ENCODE data around the gene BLTP3A. TPM values are rescaled to one million over a fixed set of nuclear protein-coding genes. Genes with fewer than 3 reads are reported as not detected.
A peak's percentile ranks its signal among the peaks of the same experiment; 100 is the strongest.
"Not testable (repeated sequence)": the region's sequence is repeated elsewhere in the genome, so short reads cannot be mapped to it uniquely, and the experiment has no call there.

The BLTP3A gene
- total and polyA plus RNA-seq, 9 donors = 7.8 to 14.0 (median 11.4) TPM

- no CpG with 5 or more reads among the region's 5 CpGs for WGBS (ENCODE audit: insufficient coverage)
- H3K36me3 ChIP-seq (ENCODE audit: control insufficient read depth, insufficient read depth, low read length) = no peaks in the 10 kb centered on the region
- no peak for DNase-seq
- peaks cover 12% of the 10 kb centered on the region for H3K4me1 ChIP-seq (ENCODE audit: control insufficient read depth, insufficient read depth, low read length)
- H3K27ac ChIP-seq (ENCODE audit: low read length) = no peak overlapping the region
- H3K27me3 ChIP-seq (ENCODE audit: control insufficient read depth, insufficient read depth, low read length) = no peaks in the 10 kb centered on the region
- H3K4me3 ChIP-seq (ENCODE audit: low read length) = no peak overlapping the region
- peaks cover 4% of the 10 kb centered on the region for H3K9me3 ChIP-seq (replicated peaks; ENCODE audit: control insufficient read depth, low read depth, low read length)
These were observed 3.8 kb upstream of the BLTP3A start for GRCh38 chr6:34788111-34788510.

GRCh38 chr6:34791164-34791700, 651 bp upstream of the BLTP3A start:
- DNase-seq = peak; percentile 58
- Histone ChIP-seq H3K9me3 (replicated peaks; ENCODE audit: control insufficient read depth, low read depth, low read length) (peaks cover 4% of the 10 kb centered on the region), H3K36me3 (ENCODE audit: control insufficient read depth, insufficient read depth, low read length) (no peaks in the 10 kb centered on the region), H3K4me1 (ENCODE audit: control insufficient read depth, insufficient read depth, low read length) (peaks cover 15% of the 10 kb centered on the region), H3K27me3 (ENCODE audit: control insufficient read depth, insufficient read depth, low read length) (no peaks in the 10 kb centered on the region), H3K4me3 (ENCODE audit: low read length) (peak overlapping the region; percentile 63), H3K27ac (ENCODE audit: low read length) (peak overlapping the region; percentile 91)
- WGBS (ENCODE audit: insufficient coverage) = 10% methylated on average over 10 of the region's 19 CpGs

GRCh38 chr6:34792605-34793500, 970 bp downstream of the BLTP3A start:
- Histone ChIP-seq H3K4me3 (ENCODE audit: low read length) (peak overlapping the region; percentile 80), H3K4me1 (ENCODE audit: control insufficient read depth, insufficient read depth, low read length) (peaks cover 15% of the 10 kb centered on the region), H3K27ac (ENCODE audit: low read length) (peak overlapping the region; percentile 90), H3K36me3 (ENCODE audit: control insufficient read depth, insufficient read depth, low read length) (no peaks in the 10 kb centered on the region), H3K9me3 (replicated peaks; ENCODE audit: control insufficient read depth, low read depth, low read length) (peaks cover 4% of the 10 kb centered on the region), H3K27me3 (ENCODE audit: control insufficient read depth, insufficient read depth, low read length) (no peaks in the 10 kb centered on the region)
- DNase-seq = peak; percentile 56
- 9% methylated on average over 16 of the region's 20 CpGs for WGBS (ENCODE audit: insufficient coverage)

GRCh38 chr6:34793877-34794276, 2.0 kb downstream of the BLTP3A start:
- H3K9me3 ChIP-seq (replicated peaks; ENCODE audit: control insufficient read depth, low read depth, low read length) = no peaks in the 10 kb centered on the region
- H3K4me3 ChIP-seq (ENCODE audit: low read length) = no peak overlapping the region
- no peak for DNase-seq
- no peaks in the 10 kb centered on the region for H3K27me3 ChIP-seq (ENCODE audit: control insufficient read depth, insufficient read depth, low read length)
- no peak overlapping the region for H3K27ac ChIP-seq (ENCODE audit: low read length)
- 88% methylated on average over 5 of the region's 6 CpGs for WGBS (ENCODE audit: insufficient coverage)
- H3K4me1 ChIP-seq (ENCODE audit: control insufficient read depth, insufficient read depth, low read length) = peaks cover 15% of the 10 kb centered on the region
- H3K36me3 ChIP-seq (ENCODE audit: control insufficient read depth, insufficient read depth, low read length) = no peaks in the 10 kb centered on the region

- no CpG with 5 or more reads among the region's 2 CpGs for WGBS (ENCODE audit: insufficient coverage)
- DNase-seq = no peak
- Histone ChIP-seq H3K27ac (ENCODE audit: low read length) (no peak overlapping the region), H3K36me3 (ENCODE audit: control insufficient read depth, insufficient read depth, low read length) (no peaks in the 10 kb centered on the region), H3K27me3 (ENCODE audit: control insufficient read depth, insufficient read depth, low read length) (no peaks in the 10 kb centered on the region), H3K4me1 (ENCODE audit: control insufficient read depth, insufficient read depth, low read length) (peaks cover 12% of the 10 kb centered on the region), H3K4me3 (ENCODE audit: low read length) (no peak overlapping the region), H3K9me3 (replicated peaks; ENCODE audit: control insufficient read depth, low read depth, low read length) (no peaks in the 10 kb centered on the region)
These were observed 4.0 kb downstream of the BLTP3A start for GRCh38 chr6:34795836-34796425.

GRCh38 chr6:34798057-34798456, 6.2 kb downstream of the BLTP3A start:
- no peak for DNase-seq
- no CpG with 5 or more reads among the region's 3 CpGs for WGBS (ENCODE audit: insufficient coverage)

GRCh38 chr6:34799547-34799946, 7.7 kb downstream of the BLTP3A start:
- no CpG with 5 or more reads among the region's 3 CpGs for WGBS (ENCODE audit: insufficient coverage)
- no peak overlapping the region for H3K4me3 ChIP-seq (ENCODE audit: low read length)

More at GRCh38 chr6:34798057-34798456, 6.2 kb downstream of the BLTP3A start:
- Histone ChIP-seq H3K4me1 (ENCODE audit: control insufficient read depth, insufficient read depth, low read length) (peaks cover 4% of the 10 kb centered on the region), H3K27ac (ENCODE audit: low read length) (no peak overlapping the region), H3K9me3 (replicated peaks; ENCODE audit: control insufficient read depth, low read depth, low read length) (no peaks in the 10 kb centered on the region), H3K4me3 (ENCODE audit: low read length) (no peak overlapping the region), H3K36me3 (ENCODE audit: control insufficient read depth, insufficient read depth, low read length) (no peaks in the 10 kb centered on the region), H3K27me3 (ENCODE audit: control insufficient read depth, insufficient read depth, low read length) (no peaks in the 10 kb centered on the region)

GRCh38 chr6:34804543-34804942, 12.7 kb downstream of the BLTP3A start:
- H3K27ac ChIP-seq (ENCODE audit: low read length) = no peak overlapping the region
- no peaks in the 10 kb centered on the region for H3K4me1 ChIP-seq (ENCODE audit: control insufficient read depth, insufficient read depth, low read length)
- H3K4me3 ChIP-seq (ENCODE audit: low read length) = no peak overlapping the region
- H3K9me3 ChIP-seq (replicated peaks; ENCODE audit: control insufficient read depth, low read depth, low read length) = no peaks in the 10 kb centered on the region
- DNase-seq = no peak
- no peaks in the 10 kb centered on the region for H3K36me3 ChIP-seq (ENCODE audit: control insufficient read depth, insufficient read depth, low read length)
- no peaks in the 10 kb centered on the region for H3K27me3 ChIP-seq (ENCODE audit: control insufficient read depth, insufficient read depth, low read length)

More at GRCh38 chr6:34799547-34799946, 7.7 kb downstream of the BLTP3A start:
- H3K36me3 ChIP-seq (ENCODE audit: control insufficient read depth, insufficient read depth, low read length) = no peaks in the 10 kb centered on the region
- no peaks in the 10 kb centered on the region for H3K4me1 ChIP-seq (ENCODE audit: control insufficient read depth, insufficient read depth, low read length)
- no peaks in the 10 kb centered on the region for H3K9me3 ChIP-seq (replicated peaks; ENCODE audit: control insufficient read depth, low read depth, low read length)
- no peak overlapping the region for H3K27ac ChIP-seq (ENCODE audit: low read length)
- no peak for DNase-seq
- H3K27me3 ChIP-seq (ENCODE audit: control insufficient read depth, insufficient read depth, low read length) = no peaks in the 10 kb centered on the region

- not testable (repeated sequence) for H3K27ac ChIP-seq (ENCODE audit: low read length); H3K9me3 ChIP-seq (replicated peaks; ENCODE audit: control insufficient read depth, low read depth, low read length); H3K36me3 ChIP-seq (ENCODE audit: control insufficient read depth, insufficient read depth, low read length); H3K27me3 ChIP-seq (ENCODE audit: control insufficient read depth, insufficient read depth, low read length); DNase-seq; H3K4me3 ChIP-seq (ENCODE audit: low read length); H3K4me1 ChIP-seq (ENCODE audit: control insufficient read depth, insufficient read depth, low read length)
- WGBS (ENCODE audit: insufficient coverage) = 96% methylated on average over 4 of the region's 6 CpGs
These were observed 13.2 kb downstream of the BLTP3A start for GRCh38 chr6:34805074-34805473.

- DNase-seq = no peak
- 87% methylated on average over 7 of the region's 9 CpGs for WGBS (ENCODE audit: insufficient coverage)
These were observed 15.0 kb downstream of the BLTP3A start for GRCh38 chr6:34806738-34807453.

More at GRCh38 chr6:34806738-34807453, 15.0 kb downstream of the BLTP3A start:
- no peak overlapping the region for H3K4me3 ChIP-seq (ENCODE audit: low read length)
- H3K4me1 ChIP-seq (ENCODE audit: control insufficient read depth, insufficient read depth, low read length) = no peaks in the 10 kb centered on the region
- no peaks in the 10 kb centered on the region for H3K36me3 ChIP-seq (ENCODE audit: control insufficient read depth, insufficient read depth, low read length)
- no peaks in the 10 kb centered on the region for H3K27me3 ChIP-seq (ENCODE audit: control insufficient read depth, insufficient read depth, low read length)
- H3K27ac ChIP-seq (ENCODE audit: low read length) = no peak overlapping the region
- H3K9me3 ChIP-seq (replicated peaks; ENCODE audit: control insufficient read depth, low read depth, low read length) = no peaks in the 10 kb centered on the region
